GM21723 (cell line): ENCODE results near the gene CSNK1D.
A peak's percentile ranks its signal among the peaks of the same experiment; 100 is the strongest.
"Not testable (repeated sequence)": the region's sequence is repeated elsewhere in the genome, so short reads cannot be mapped to it uniquely, and the experiment has no call there.

Experiments used
- ATAC-seq: cut with Tn5 transposase; IDR thresholded peaks from one replicate; pipeline ENCODE4 v1.9.1; 2021; ENCODE audit warnings: mild to moderate bottlenecking, moderate library complexity; ENCODE audit not compliant: unreplicated experiment

The CSNK1D gene

DNA sequence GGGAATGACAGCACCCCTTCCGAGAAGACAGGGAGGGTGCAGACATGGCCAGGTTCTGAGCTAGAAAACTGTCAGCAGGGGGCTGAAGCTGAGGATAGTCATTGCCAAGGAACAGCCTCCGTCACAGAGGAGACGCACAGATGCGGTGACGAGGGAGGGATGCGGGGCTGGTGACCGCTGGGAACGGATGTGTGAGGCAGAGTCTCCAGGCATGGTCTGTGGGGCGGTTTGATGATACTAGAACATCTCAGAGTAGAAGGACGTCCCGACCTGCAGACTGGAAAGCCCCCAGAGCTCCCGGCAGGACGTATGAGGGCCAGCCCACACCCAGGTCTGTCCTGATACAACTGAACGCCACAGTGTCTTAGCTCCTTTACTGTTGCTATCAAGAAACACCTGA is 1.8 kb upstream of the CSNK1D start:
- no peak for ATAC-seq

- ATAC-seq: no peak
These were observed 877 bp upstream of the CSNK1D start for GRCh38 chr17:82274134-82275020.

DNA sequence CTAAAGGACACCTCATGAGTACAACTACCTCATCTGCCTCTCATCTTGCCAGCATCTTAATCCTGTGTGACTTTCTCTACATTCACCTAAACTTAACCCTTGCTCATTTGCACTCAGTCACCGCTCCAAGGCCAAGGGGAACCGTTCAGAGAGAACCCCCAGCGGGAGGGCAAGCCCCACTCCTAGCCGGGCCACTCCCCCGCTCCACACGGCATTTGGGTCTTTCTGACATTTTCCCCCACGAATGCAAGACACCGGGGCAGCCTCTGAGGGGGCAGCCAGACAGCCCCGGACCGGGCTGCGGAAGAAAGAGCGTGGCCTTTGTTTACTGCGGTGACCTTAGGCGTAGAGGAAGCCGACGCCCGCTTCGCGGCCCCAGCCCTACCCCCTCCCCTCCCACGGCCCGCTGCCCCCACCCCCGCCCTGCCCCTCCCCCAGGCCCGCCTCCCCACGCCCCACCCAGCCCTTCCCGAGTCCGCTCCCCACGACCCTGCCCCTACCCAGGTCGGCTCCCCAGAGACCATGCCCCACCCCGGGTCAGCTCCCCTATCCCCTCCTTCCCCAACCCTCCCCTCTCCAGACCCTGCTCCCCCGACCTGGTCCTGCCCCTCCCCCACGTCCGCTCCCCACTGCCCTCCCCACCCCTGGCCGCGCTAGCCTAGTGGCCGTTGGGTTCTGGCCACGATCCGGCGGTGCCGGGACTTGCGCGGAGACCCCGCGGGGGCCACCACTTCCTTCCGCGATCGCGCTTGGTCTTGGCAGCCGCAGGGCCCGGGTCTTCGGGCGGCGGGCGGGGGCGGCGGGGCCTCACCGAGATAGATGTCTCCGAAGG is 789 bp downstream of the CSNK1D start:
- peak; percentile 7 for ATAC-seq

- ATAC-seq: no peak
These were observed 2.1 kb downstream of the CSNK1D start for GRCh38 chr17:82271401-82271800.

- no peak for ATAC-seq
These were observed 2.8 kb downstream of the CSNK1D start for GRCh38 chr17:82270651-82271050.

DNA sequence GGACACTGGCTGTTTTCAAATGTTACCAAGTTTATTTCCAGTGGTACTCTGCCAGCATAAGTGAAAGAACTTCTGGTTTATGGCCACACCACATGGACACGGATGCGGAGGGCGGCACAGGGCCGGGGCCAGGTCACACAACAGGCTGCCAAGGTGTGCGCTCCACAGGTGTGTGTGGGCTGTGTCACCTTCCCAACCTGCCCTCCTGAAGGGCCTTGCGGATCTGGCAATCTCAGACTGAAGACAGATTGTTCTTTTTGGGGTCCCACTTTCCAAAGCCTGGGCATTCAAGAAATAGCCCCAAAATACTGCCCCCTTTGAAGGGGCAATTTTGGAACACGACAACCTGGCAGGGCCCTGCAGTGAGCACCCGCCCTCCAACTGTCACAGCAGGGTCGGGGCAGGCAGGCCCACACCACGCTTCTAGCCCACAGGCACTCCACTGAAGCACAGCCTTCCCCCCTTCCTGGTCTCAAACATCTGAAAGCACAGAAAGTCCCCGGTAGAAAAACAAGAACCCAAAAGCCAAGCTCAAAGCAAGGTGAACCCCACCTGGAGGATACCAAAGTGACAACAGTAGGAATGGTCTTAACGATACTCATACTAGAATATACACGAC is 3.5 kb downstream of the CSNK1D start:
- no peak for ATAC-seq

DNA sequence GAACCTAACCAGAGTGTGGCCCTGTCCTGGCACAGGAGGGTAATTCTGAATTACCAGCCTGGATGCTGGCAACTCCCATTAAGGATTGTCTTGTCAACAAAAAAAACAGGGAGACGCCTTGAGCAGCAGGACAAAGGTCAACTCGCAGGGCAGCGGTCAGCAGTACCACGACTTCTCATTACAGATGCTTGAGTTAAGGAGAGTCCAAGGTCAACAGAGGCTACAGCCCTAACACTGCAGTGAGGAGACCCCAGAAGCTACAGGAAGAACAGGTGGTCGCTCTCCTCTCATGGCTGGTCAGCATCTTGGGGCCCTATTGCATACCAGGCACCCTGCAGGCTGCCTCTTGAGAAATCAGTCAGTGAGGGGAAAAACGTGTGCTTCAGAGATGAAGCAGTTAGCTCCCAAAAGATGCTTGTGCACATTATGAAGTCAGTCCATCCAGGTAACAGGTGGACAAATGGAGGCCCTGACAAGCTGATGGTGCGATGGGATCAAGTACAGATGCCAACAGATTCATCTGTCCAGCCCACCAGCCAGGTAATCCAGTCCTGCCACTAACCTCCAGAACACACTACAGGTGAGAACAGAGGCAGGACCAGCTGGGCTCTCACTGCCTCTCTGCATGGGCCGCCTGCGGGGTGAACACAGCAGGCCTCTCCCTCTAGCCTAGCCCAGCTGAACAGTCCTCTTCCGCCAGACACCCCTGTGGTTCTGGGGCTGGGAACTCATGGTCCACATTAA is 4.2 kb downstream of the CSNK1D start:
- ATAC-seq: no peak

- ATAC-seq: no peak
These were observed 5.7 kb downstream of the CSNK1D start for GRCh38 chr17:82267575-82268379.

DNA sequence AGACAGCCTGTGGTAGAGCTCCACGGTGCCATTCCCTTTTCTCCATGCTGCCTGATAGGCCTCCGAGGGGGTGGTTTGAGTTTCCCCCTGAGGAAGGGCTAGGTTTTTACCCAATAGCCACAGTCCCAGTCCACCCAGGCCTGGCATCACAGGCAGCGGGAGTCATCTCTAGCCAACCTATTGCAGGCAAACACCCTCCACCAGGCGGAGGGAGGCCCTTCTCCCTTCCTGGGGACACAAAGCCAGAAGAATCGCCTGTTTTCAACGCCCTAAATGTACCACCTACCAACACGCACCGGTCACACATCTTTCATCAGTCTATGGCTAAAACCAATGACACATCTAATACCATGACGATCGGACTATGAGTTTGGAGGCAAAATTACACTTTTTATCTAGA is 7.4 kb downstream of the CSNK1D start:
- ATAC-seq: no peak

GRCh38 chr17:82263641-82264040 is 9.9 kb downstream of the CSNK1D start:
- ATAC-seq: no peak

DNA sequence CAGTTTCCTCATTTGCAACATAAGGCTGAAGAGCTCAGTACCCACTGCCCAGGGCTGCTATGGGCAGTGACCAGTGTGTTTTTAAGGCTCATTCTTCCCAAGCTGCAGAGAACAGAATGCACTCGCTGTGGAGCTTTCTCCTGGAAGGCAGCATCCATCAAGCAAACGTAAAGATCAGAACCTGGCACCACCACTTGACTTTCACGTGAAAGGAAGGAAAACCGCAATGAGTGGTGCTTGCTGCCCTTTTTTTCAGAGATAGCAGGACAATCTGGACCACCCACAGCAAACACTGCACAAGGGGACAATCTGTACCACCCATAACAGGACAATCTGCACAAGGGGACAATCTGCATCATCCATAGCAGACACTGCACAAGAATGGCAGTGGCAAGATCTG is 11.2 kb downstream of the CSNK1D start:
- ATAC-seq: no peak

DNA sequence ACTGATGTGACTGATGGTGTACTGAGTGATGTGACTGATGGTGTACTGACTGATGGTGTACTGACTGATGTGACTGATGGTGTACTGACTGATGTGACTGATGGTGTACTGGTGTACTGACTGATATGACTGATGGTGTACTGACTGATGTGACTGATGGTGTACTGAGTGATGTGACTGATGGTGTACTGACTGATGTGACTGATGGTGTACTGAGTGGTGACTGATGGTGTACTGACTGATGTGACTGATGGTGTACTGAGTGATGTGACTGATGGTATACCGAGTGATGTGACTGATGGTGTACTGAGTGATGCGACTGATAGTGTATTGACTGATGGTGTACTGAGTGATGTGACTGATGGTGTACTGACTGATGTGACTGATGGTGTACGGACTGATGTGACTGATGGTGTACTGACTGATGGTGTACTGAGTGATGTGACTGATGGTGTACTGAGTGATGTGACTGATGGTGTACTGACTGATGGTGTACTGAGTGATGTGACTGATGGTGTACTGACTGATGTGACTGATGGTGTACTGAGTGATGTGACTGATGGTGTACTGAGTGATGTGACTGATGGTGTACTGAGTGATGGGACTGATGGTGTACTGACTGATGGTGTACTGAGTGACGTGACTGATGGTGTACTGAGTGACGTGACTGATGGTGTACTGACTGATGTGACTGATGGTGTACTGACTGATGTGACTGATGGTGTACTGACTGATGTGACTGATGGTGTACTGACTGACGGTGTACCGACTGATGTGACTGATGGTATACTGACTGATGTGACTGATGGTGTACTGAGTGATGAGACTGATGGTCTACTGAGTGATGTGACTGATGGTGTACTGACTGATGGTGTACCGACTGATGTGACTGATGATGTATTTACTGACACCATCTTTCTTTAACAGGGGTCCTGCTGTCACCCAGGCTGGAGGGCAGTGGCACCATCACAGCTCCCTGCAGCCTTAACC is 13.2 kb downstream of the CSNK1D start:
- ATAC-seq: not testable (repeated sequence)

DNA sequence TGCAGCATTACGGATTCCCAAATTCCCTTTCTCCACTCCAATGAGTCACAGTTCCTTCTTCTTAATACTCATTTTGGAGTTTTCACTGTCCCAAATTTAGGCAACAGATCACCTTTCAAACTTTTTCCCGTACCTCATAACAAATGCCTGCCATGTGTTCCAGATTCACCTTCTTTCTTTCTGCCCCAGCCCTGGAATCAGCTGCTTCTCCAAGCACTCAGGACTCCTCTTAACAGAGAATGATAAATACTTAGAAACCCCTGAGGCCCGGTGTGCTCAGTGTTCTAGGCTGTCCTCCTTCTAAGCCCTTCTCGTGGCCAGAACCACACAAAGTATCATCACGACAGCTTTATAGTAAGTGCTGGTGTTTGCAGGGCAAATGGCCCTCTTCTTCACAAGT is 14.9 kb downstream of the CSNK1D start:
- ATAC-seq: no peak

DNA sequence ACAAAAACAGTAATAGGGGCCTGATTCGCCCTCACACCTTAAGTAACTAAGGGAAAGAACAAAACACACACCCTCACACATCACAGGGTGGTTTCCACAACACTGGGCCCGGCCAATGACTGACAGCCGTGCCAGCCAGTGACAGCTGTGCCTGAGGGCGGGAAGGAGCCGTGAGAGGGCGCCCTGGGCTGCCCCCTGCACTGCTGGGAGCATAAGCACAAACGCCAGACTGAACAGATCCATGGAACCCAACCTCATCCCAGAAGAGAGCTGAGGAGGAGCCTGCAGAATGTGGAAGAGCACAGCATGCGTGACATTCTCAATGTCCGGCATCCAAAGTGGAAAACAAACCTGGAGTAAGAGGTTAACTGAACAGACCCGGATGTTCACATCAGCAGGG is 16.0 kb downstream of the CSNK1D start:
- ATAC-seq: no peak

- ATAC-seq: no peak
These were observed 17.1 kb downstream of the CSNK1D start for GRCh38 chr17:82256242-82256885.

- no peak for ATAC-seq
These were observed 18.0 kb downstream of the CSNK1D start for GRCh38 chr17:82255402-82255972.

DNA sequence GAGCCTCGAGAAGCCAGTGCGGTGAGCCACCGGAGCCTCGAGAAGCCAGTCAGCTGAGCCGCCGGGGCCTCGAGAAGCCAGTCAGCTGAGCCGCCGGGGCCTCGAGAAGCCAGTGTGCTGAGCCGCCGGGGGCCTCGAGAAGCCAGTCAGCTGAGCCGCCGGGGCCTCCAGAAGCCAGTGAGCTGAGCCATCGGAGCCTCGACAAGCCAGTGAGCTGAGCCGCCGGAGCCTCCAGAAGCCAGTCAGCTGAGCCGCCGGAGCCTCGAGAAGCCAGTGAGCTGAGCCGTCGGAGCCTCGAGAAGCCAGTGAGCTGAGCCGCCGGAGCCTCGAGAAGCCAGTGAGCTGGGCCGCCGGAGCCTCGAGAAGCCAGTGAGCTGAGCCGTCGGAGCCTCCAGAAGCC is 18.8 kb downstream of the CSNK1D start:
- not testable (repeated sequence) for ATAC-seq

DNA sequence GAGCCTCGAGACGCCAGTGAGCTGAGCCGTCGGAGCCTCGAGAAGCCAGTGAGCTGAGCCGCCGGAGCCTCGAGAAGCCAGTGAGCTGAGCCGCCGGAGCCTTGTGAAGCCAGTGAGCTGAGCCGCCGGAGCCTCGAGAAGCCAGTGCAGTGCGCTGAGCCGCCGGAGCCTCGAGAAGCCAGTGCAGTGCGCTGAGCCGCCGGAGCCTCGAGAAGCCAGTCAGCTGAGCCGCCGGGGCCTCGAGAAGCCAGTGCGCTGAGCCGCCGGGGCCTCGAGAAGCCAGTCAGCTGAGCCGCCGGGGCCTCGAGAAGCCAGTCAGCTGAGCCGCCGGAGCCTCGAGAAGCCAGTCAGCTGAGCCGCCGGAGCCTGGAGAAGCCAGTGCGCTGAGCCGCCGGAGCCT is 19.4 kb downstream of the CSNK1D start:
- not testable (repeated sequence) for ATAC-seq
